ENCODE data around the gene CDH23. TPM values are rescaled to one million over a fixed set of nuclear protein-coding genes. Genes with fewer than 3 reads are reported as not detected.

The CDH23 gene
- polyA plus RNA-seq, 1 donor (not counting 4 experiments of a cell fraction or from before 2014, with no cell fraction given): 0.01 TPM

GRCh38 chr10:71463111-71463510, 66.4 kb downstream of the CDH23 start:
- Histone ChIP-seq H3K9me3 (ENCODE audit: control insufficient read depth, low read depth, low read length) (no peaks in the 10 kb centered on the region), H3K36me3 (ENCODE audit: control insufficient read depth in 2 of 2, extremely low read depth in 1 of 2, insufficient read depth in 2 of 2, low read length in 2 of 2) (no peaks in the 10 kb centered on the region), H3K27ac (ENCODE audit: control insufficient read depth, insufficient read depth, low read length) (no peak overlapping the region), H2AFZ (ENCODE audit: control insufficient read depth, low read length) (no peak overlapping the region), H3K9me1 (ENCODE audit: control insufficient read depth, extremely low read depth, insufficient read depth, low read length) (no peaks in the 10 kb centered on the region), H4K20me1 (ENCODE audit: control insufficient read depth, extremely low read depth, insufficient read depth, low read length) (no peaks in the 10 kb centered on the region), H3K4me1 (ENCODE audit: control insufficient read depth, extremely low read depth, insufficient read depth, low read length) (no peaks in the 10 kb centered on the region), H3K4me2 (ENCODE audit: control insufficient read depth, extremely low read depth, insufficient read depth, low read depth, low read length) (no peak overlapping the region), H3K9ac (ENCODE audit: control insufficient read depth, extremely low read depth, insufficient read depth, low read length) (no peak overlapping the region), H3K79me2 (ENCODE audit: control insufficient read depth, insufficient read depth, low read length) (no peaks in the 10 kb centered on the region), H3K4me3 (ENCODE audit: control insufficient read depth in 2 of 3, extremely low read depth in 1 of 3, insufficient read depth in 2 of 3, low read depth in 1 of 3, low read length in 3 of 3) (no peak overlapping the region), H3K27me3 (ENCODE audit: control insufficient read depth, extremely low read depth, insufficient read depth, low read length) (peaks cover 6% of the 10 kb centered on the region)
- dilution Hi-C loops (cut with MboI; ENCODE audit: extremely low pct_ligation_motif_present, low sequenced_read_pairs): no loop called here
- TF ChIP-seq EZH2 (IDR thresholded peaks at IDR 0.05; ENCODE audit: low read length): no peak
- no peak for TF ChIP-seq CTCF (optimal IDR thresholded peaks at IDR 0.05 in 1 of 3, IDR thresholded peaks at IDR 0.05 in 1 of 3, conservative IDR thresholded peaks at IDR 0.05 in 1 of 3; ENCODE audit: extremely low read depth in 1 of 3, insufficient read depth in 2 of 3, low read length in 3 of 3)
- FAIRE-seq (no peak), DNase-seq (ENCODE audit: low read depth, low spot score) (no peak)

- TF ChIP-seq EZH2 (IDR thresholded peaks at IDR 0.05; ENCODE audit: low read length): no peak
- no peak for TF ChIP-seq CTCF (optimal IDR thresholded peaks at IDR 0.05 in 1 of 3, IDR thresholded peaks at IDR 0.05 in 1 of 3, conservative IDR thresholded peaks at IDR 0.05 in 1 of 3; ENCODE audit: extremely low read depth in 1 of 3, insufficient read depth in 2 of 3, low read length in 3 of 3)
- H4K20me1 ChIP-seq (ENCODE audit: control insufficient read depth, extremely low read depth, insufficient read depth, low read length): no peaks in the 10 kb centered on the region
- no peaks in the 10 kb centered on the region for H3K4me1 ChIP-seq (ENCODE audit: control insufficient read depth, extremely low read depth, insufficient read depth, low read length)
- H3K4me2 ChIP-seq (ENCODE audit: control insufficient read depth, extremely low read depth, insufficient read depth, low read depth, low read length): no peak overlapping the region
- H3K36me3 ChIP-seq (ENCODE audit: control insufficient read depth in 2 of 2, extremely low read depth in 1 of 2, insufficient read depth in 2 of 2, low read length in 2 of 2): no peaks in the 10 kb centered on the region
- H3K79me2 ChIP-seq (ENCODE audit: control insufficient read depth, insufficient read depth, low read length): no peaks in the 10 kb centered on the region
- no peak overlapping the region for H3K27ac ChIP-seq (ENCODE audit: control insufficient read depth, insufficient read depth, low read length)
- no peaks in the 10 kb centered on the region for H3K9me3 ChIP-seq (ENCODE audit: control insufficient read depth, low read depth, low read length)
- no peak overlapping the region for H3K4me3 ChIP-seq (ENCODE audit: control insufficient read depth in 2 of 3, extremely low read depth in 1 of 3, insufficient read depth in 2 of 3, low read depth in 1 of 3, low read length in 3 of 3)
- dilution Hi-C loops (cut with MboI; ENCODE audit: extremely low pct_ligation_motif_present, low sequenced_read_pairs): no loop called here
- H3K9ac ChIP-seq (ENCODE audit: control insufficient read depth, extremely low read depth, insufficient read depth, low read length): no peak overlapping the region
- peaks cover 8% of the 10 kb centered on the region for H3K27me3 ChIP-seq (ENCODE audit: control insufficient read depth, extremely low read depth, insufficient read depth, low read length)
- DNase-seq (ENCODE audit: low read depth, low spot score) (no peak), FAIRE-seq (no peak)
- no peak overlapping the region for H2AFZ ChIP-seq (ENCODE audit: control insufficient read depth, low read length)
- H3K9me1 ChIP-seq (ENCODE audit: control insufficient read depth, extremely low read depth, insufficient read depth, low read length): no peaks in the 10 kb centered on the region
Measured at GRCh38 chr10:71465551-71466252, 69.0 kb downstream of the CDH23 start.
